ENCODE data around the gene MUC5B.

GRCh38 chr11:1193326-1194230 is 29.3 kb upstream of the MUC5B start:
- TF ChIP-seq CTCF (IDR thresholded peaks at IDR 0.05) = no peak
- no peak for TF ChIP-seq EZH2 (IDR thresholded peaks at IDR 0.05)
- TF ChIP-seq EZH2phosphoT487 (IDR thresholded peaks at IDR 0.05) = no peak

Data from neural progenitor cell (in vitro differentiated cells).